Esophagus squamous epithelium (tissue), 4 donors: ENCODE measurements around the gene ASH1L.

Experiments
- POLR2A ChIP-seq, 4 donors: fragments of 450-650 bp; IDR thresholded peaks; one replicate each; pipeline ENCODE4 v1.6.1; 2017; ENCODE audit warnings: antibody characterized with exemption in 4 of 4, mild to moderate bottlenecking in 4 of 4, moderate library complexity in 3 of 4
- TF ChIP-seq, protein P1 (sequence below), 6 experiments: fragments of 450-650 bp in 4 of 6; fragments of 200-600 bp in 2 of 6; sonication (generic) in 2 of 6; IDR thresholded peaks; one replicate each; pipeline ENCODE4 v1.5.1; 2016 to 2019; ENCODE audit warnings: antibody characterized with exemption in 6 of 6, mild to moderate bottlenecking in 4 of 6, moderate library complexity in 4 of 6

GRCh38 chr1:155294520-155295182 lies 268.0 kb downstream of the ASH1L start:
- TF ChIP-seq, protein P1, sequence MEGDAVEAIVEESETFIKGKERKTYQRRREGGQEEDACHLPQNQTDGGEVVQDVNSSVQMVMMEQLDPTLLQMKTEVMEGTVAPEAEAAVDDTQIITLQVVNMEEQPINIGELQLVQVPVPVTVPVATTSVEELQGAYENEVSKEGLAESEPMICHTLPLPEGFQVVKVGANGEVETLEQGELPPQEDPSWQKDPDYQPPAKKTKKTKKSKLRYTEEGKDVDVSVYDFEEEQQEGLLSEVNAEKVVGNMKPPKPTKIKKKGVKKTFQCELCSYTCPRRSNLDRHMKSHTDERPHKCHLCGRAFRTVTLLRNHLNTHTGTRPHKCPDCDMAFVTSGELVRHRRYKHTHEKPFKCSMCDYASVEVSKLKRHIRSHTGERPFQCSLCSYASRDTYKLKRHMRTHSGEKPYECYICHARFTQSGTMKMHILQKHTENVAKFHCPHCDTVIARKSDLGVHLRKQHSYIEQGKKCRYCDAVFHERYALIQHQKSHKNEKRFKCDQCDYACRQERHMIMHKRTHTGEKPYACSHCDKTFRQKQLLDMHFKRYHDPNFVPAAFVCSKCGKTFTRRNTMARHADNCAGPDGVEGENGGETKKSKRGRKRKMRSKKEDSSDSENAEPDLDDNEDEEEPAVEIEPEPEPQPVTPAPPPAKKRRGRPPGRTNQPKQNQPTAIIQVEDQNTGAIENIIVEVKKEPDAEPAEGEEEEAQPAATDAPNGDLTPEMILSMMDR (IDR thresholded peaks at IDR 0.05): no peak
- no peak for TF ChIP-seq POLR2A (IDR thresholded peaks at IDR 0.05)
